OCI-LY3 (cell line): ENCODE data around the gene TEKT4.
"Not testable (repeated sequence)": the region's sequence is repeated elsewhere in the genome, so short reads cannot be mapped to it uniquely, and the experiment has no call there.

Experiments used
- H2AFZ ChIP-seq: fragments of 200-600, 300-600 bp; shearing (Covaris generic); 2 replicates; pipeline ENCODE4 v1.6.0; 2014; ENCODE audit warnings: antibody characterized with exemption, low read depth, low read length
- H3K27ac ChIP-seq: fragments of 200-600, 300-600 bp; sonication (generic); 2 replicates; pipeline ENCODE4 v1.5.1; 2014; ENCODE audit warnings: mild to moderate bottlenecking, low read length, moderate library complexity, mixed read lengths
- H3K27me3 ChIP-seq: fragments of 200-600, 300-600 bp; sonication (generic); 2 replicates; pipeline ENCODE4 v1.6.1; 2014; ENCODE audit warnings: low read depth, low read length, mixed read lengths
- H3K36me3 ChIP-seq: fragments of 200-600, 300-600 bp; sonication (generic); replicated peaks from 2 replicates; pipeline ENCODE3; 2014; ENCODE audit warnings: low read depth, low read length, mixed read lengths
- H3K4me1 ChIP-seq: fragments of 300-600, 200-600 bp; sonication (generic); 2 replicates; pipeline ENCODE4 v1.6.1; 2014; ENCODE audit warnings: low read length, mixed read lengths
- H3K4me2 ChIP-seq: fragments of 200-600, 300-600 bp; sonication (generic); 2 replicates; pipeline ENCODE4 v1.6.1; 2014; ENCODE audit warnings: low read length, mixed read lengths
- H3K4me3 ChIP-seq: fragments of 300-600, 200-600 bp; sonication (generic); 2 replicates; pipeline ENCODE4 v1.5.1; 2014; ENCODE audit warnings: antibody characterized with exemption, mild to moderate bottlenecking, low read length, moderate library complexity
- H3K79me2 ChIP-seq: fragments of 300-600, 200-600 bp; shearing (Covaris generic); 2 replicates; pipeline ENCODE4 v1.6.1; 2014; ENCODE audit warnings: mild to moderate bottlenecking, low read length, mixed read lengths
- H3K9ac ChIP-seq: fragments of 300-600, 200-600 bp; shearing (Covaris generic); 2 replicates; pipeline ENCODE4 v1.6.0; 2014; ENCODE audit warnings: mild to moderate bottlenecking, low read length, moderate library complexity
- H3K9me3 ChIP-seq: fragments of 200-600, 300-600 bp; shearing (Covaris generic); 2 replicates; pipeline ENCODE4 v1.6.1; 2014; ENCODE audit warnings: low read length, mixed read lengths; ENCODE audit not compliant: insufficient read depth
- H4K20me1 ChIP-seq: fragments of 200-600, 300-600 bp; sonication (generic); 2 replicates; pipeline ENCODE4 v1.6.1; 2016; ENCODE audit warnings: low read length, mixed read lengths; ENCODE audit not compliant: insufficient read depth
- EZH2phosphoT487 ChIP-seq: fragments of 200-600 bp; shearing (Covaris generic); IDR thresholded peaks from 2 replicates; pipeline ENCODE4 v1.6.1; 2018; ENCODE audit warnings: antibody characterized with exemption, mixed run types, low read depth
- TF ChIP-seq, protein P1 (sequence below): fragments of 200-600, 300-600 bp; sonication (generic); IDR thresholded peaks from 2 replicates; pipeline ENCODE4 v1.5.1; 2014; ENCODE audit warnings: antibody characterized with exemption, low read length, low read depth

The TEKT4 gene

DNA sequence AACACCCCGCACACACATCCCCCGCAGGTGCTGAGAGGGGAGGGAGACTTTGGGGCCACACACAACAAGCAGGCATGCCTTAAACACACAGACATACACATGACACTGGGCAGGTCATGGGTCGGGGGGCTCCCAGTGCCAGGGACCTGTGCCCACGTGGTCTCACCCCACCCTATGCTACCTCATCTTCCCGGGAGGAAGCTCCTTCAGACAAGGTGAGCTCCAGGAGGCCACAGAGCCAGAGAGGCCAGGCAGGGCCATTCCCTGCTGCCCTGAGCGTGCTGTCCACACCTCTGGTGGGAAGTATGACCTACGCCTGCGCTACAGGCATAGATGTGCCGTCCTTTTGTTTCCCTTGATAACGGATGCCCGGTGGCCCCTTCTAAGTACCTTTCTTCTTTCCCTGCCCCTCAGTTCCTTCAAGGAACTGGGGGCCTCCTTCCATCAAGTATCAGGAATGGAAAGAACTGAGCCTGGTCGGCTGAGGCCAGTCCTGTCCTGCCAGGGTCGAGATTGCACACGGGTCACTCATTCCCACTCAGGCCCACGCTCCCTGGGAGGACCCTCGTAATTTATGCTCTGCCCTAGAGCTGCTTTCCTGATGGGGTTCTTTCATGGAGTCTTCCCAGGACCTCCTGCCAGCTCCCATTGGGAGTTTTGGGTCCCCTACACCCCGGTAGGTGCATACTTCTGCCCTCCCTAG lies 4.7 kb downstream of the TEKT4 start:
- H3K4me2 ChIP-seq, result no peak overlapping the region

GRCh38 chr2:94876523-94876863 lies 5.3 kb downstream of the TEKT4 start:
- Histone ChIP-seq H4K20me1 (no peaks in the 10 kb centered on the region), H3K9me3 (no peaks in the 10 kb centered on the region), H3K36me3 (no peaks in the 10 kb centered on the region), H3K79me2 (no peaks in the 10 kb centered on the region), H3K4me3 (no peak overlapping the region), H3K4me2 (no peak overlapping the region), H3K9ac (no peak overlapping the region), H3K27ac (no peak overlapping the region), H3K4me1 (no peaks in the 10 kb centered on the region), H3K27me3 (no peaks in the 10 kb centered on the region), H2AFZ (no peak overlapping the region)
- TF ChIP-seq EZH2phosphoT487, result no peak
- TF ChIP-seq, protein P1, sequence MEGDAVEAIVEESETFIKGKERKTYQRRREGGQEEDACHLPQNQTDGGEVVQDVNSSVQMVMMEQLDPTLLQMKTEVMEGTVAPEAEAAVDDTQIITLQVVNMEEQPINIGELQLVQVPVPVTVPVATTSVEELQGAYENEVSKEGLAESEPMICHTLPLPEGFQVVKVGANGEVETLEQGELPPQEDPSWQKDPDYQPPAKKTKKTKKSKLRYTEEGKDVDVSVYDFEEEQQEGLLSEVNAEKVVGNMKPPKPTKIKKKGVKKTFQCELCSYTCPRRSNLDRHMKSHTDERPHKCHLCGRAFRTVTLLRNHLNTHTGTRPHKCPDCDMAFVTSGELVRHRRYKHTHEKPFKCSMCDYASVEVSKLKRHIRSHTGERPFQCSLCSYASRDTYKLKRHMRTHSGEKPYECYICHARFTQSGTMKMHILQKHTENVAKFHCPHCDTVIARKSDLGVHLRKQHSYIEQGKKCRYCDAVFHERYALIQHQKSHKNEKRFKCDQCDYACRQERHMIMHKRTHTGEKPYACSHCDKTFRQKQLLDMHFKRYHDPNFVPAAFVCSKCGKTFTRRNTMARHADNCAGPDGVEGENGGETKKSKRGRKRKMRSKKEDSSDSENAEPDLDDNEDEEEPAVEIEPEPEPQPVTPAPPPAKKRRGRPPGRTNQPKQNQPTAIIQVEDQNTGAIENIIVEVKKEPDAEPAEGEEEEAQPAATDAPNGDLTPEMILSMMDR, result no peak

More for the DNA sequence above, 4.7 kb downstream of the TEKT4 start:
- Histone ChIP-seq H3K27ac (no peak overlapping the region), H3K9ac (no peak overlapping the region), H2AFZ (no peak overlapping the region), H3K79me2 (no peaks in the 10 kb centered on the region), H3K27me3 (no peaks in the 10 kb centered on the region), H3K36me3 (no peaks in the 10 kb centered on the region), H3K4me3 (no peak overlapping the region), H3K4me1 (no peaks in the 10 kb centered on the region), H3K9me3 (no peaks in the 10 kb centered on the region), H4K20me1 (no peaks in the 10 kb centered on the region)
- TF ChIP-seq, protein P1, result no peak
- no peak for TF ChIP-seq EZH2phosphoT487

GRCh38 chr2:94877129-94877528 lies 5.9 kb downstream of the TEKT4 start:
- no peaks in the 10 kb centered on the region for H3K79me2 ChIP-seq
- no peak for TF ChIP-seq EZH2phosphoT487
- TF ChIP-seq, protein P1, result no peak
- no peak overlapping the region for H2AFZ ChIP-seq
- H3K27ac ChIP-seq, result no peak overlapping the region
- no peaks in the 10 kb centered on the region for H3K36me3 ChIP-seq
- no peaks in the 10 kb centered on the region for H3K9me3 ChIP-seq
- H3K4me3 ChIP-seq, result no peak overlapping the region
- no peak overlapping the region for H3K9ac ChIP-seq
- H3K27me3 ChIP-seq, result no peaks in the 10 kb centered on the region
- no peaks in the 10 kb centered on the region for H3K4me1 ChIP-seq
- H3K4me2 ChIP-seq, result no peak overlapping the region
- no peaks in the 10 kb centered on the region for H4K20me1 ChIP-seq

DNA sequence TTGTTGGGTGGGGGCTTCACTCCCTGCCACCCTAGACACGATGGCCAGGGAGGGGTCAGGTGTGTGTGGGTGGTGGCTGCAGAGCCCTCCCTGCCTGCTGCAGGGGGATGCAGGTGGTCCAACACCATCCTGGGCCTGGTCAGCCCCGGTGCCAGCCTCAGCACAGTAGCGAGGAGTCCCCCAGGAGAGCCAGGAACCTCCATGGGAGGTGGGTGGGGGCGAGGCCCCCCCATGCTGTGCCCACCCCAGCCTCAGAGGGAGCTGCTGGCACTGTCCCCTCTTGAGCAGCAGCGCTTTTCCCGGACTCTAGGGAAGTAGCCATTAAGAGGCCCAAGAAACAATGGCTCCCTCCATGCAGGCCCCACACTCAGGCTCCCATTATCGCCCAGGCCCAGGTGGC lies 7.3 kb downstream of the TEKT4 start:
- not testable (repeated sequence) for H3K4me2 ChIP-seq, H3K9ac ChIP-seq, H3K79me2 ChIP-seq, H3K27me3 ChIP-seq, H3K36me3 ChIP-seq, H2AFZ ChIP-seq, H3K9me3 ChIP-seq, H4K20me1 ChIP-seq, H3K27ac ChIP-seq, H3K4me3 ChIP-seq, H3K4me1 ChIP-seq
